NCI-H1092 (cell line): ENCODE results near the gene SYDE1.

Experiments used
- DNase-seq: peaks from one replicate; lab custom pipeline; 2025; lab: John Stamatoyannopoulos, UW

Gene SYDE1

DNA sequence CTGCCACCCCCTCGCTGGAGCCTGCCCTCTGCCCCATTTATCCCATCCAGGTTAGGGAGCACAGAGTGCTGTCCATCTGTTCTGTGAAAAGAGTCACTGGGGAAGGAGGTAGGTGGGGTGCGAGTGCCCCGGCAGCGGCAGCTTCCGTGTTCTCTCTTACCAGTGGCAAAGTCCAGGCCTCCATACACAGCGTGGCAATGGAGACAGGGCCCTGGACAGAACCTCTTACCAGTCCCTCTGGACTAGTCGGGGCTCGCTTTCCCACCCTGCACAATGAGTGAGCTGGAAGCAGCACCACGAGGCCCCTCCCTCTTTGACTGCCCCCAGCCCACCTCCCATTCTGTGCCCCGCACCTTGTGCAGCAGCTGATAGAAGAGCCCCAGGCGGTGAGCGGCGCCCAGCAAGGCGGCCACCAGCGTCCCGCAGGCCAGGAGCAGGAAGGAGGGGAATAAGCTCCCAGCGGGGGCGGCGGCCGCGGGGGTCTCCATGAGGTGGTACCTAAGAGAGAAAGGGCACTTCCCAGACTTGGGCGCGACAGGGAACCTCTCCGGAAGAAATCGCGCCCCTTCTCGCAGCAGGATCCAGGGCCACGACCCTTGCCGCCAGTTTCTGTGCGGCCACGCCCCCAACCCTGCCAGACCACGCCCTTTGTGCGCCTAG is 17.5 kb downstream of the SYDE1 start:
- DNase-seq, result no peak

DNA sequence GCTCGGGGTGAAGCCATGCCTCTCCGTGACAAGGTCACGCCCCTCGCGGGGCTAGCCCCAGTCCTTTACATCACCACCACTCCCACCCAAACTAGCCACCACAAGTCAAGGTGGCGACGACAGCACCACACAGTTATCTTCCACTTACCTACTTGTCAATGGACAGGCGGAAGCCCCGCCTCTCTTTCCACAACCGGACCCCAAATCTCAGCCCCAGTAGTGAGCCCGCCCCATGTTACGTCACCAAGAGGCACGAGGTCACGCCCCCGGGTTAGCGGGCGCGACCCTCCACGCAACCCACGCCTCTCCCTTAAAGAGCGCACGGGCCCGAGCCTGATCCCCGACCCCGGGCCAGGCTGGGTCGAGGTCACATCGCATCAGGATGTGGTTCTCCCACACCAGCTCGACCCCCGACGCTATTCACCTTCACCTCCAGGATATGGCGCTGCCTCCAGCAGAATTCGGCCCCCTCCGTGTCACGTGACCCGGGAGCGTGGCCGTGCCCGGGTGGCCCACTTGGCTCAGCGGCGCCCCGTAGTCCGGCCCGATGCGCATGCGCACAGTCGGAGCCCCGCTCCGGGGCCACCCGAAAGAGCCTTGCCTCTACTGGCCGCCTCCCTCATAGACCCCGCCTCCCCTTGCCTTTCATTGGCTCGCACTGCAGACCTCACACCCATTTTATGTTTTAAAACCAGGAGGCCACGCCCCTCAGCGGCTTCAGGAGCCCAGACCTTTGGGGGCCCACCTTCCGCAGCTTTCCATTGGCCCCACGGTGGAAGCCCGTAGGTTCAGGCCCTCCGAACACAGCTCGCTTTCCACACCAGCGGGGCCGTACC is 18.2 kb downstream of the SYDE1 start:
- DNase-seq, result peak; percentile 99

DNA sequence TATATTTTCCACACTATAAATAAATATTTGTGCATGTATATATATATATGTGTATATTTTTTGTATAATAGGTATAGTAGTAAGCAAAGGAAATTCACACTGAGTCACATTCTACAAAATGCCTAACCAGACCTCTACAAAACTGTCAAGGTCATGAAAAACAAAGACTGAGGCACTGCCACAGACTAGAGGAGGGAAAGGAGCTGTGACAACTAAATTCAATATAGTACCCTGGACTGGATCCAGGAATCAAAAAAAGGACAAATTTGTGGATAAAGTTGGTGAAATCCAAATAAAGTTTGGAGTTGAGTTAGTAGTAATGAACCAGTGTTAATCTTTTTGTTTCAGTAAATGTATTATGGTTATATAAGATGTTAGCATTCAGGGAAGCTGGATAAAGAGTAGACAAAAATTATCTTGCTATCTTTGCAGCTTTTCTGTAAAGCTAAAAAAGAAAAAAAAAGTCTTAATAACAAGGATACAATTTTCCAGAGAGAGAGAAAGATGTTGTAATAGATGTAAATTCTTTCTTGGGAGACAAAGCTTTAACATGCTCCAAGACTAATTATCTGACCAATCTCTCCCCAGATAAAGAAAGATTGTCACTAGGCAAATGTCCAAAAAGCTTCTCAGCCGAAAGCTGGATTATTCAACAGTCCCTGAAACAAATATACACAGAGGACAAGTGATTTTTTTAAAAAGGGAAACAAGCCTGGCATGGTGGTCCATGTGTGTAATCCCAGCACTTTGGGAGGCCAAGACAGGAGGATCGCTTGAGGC is 19.1 kb downstream of the SYDE1 start:
- DNase-seq, result no peak

DNA sequence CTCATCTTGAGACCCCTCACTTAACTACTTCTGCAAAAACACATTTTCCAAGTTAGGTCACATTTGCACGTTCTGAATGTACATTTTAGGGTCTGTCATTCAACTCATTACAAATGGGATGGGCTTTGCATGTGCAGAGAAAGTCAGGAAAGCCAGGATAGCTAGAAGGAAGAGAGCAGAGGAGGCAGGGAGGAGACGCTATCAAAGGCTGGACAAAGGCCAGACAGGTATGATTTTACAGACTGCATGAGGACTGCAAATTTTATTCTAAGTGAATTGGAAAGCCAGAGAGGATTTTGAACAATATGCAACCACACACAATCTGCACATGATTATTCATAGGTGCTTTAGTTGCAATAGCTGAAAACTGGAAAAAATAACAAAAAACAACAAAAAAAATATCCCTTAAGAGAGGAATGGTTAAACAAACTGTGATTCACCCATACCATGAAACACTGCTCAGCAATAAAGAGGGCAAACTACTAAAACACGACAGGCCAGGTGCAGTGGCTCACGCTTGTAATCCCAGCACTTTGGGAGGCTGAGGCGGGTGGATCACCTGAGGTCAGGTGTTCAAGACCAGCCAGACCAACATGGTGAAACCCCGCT is 21.1 kb downstream of the SYDE1 start:
- DNase-seq, result no peak

DNA sequence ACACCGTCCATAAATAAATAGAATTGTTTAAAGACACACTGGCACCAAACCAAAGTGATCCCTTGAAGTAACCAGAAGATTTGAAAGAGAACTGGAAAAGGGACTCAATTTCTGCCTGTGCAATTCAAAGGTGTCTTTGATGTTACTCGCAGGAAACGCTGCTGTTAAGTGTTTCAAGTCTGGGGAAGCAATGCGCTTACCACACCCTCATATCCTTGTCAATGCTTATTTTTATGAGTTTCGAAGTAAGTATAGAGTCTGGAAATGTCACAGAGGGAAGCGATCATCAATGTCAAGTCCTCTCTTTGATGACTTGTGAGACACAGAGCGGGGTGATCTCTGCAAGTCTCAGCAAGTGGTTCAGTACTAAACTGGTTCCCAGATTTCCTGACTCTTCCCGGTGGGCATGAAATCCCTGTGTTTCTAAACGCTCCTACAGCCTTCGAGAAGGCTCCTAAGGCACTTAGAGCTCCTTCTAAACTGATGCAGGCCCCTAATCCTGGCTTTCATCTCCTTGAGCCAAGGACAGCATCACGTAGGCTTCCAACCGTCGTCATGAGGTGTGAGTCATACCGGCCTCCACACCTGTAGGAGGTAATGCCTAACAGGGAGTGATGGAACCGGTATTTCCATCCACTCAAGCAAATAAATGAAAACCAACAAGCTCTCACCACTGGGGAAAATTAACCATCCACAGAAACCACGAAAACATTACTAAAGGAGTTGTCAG is 22.8 kb downstream of the SYDE1 start:
- no peak for DNase-seq

DNA sequence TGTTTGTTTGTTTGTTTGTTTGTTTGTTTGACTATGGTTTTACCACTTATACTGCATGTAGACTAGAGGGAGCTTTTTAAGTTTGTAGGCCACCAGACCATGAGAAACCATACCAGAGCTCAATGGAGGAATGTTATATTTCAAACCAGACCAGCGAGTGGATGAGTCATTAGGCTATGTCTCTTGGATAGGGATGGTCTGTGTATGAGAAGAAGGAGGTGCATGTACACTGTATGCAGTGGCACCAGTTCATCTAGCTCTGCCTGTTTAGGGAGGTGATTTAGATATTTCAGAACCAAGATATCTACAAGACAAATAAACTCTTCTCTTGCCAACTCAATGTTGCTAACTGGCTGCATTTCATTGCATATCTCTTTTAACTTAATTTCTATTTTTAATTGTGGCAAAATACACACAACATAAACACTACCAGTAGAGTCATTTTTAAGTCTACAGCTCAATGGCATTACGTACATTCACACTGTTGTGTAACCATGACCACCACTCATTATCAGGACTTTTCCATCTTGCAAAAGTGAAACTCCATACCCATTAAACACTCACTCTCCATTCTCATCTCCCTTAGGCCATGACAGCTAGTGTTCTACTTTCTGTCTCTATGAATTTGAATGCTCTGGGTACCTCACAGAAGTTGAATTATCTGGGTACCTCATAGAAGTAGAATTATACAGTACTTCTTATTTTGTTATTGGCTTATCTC is 29.2 kb downstream of the SYDE1 start:
- no peak for DNase-seq

DNA sequence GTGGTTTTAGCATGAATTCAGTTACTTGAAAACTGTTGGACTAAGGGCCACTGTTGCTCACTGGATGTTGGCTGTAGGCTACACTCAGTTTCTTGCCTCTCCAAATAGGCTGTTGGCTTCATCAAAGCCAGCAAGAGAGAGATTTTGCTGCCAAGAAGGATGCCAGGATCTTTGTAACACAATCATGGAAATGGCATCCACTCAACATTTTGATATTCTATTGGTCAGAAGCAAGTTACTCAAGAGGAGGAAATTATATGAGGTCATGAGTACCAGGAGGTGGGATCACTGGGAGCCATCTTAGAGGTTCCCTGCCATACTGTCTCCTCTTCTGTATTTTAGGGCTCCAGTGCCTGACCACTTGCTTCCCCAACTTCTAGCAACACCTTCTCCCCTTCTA is 30.6 kb downstream of the SYDE1 start:
- DNase-seq, result no peak

DNA sequence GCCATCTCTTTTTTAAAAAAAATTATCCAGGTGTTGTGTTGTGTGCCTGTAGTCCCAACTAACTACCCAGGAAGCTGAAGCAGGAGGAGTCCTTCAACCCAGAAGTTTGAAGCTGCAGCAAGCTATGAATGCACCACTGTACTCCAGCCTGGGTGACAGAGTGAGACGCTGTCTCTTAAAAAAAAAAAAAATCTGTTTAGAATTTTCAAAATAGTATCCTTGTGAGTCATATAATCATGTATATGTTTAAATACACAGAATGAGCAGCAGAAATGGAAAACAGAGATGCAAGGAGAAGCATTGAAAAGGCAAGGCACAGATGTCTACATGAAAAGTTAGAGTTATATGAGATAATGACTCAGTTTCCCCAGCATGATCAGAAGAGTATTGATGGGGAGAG is 31.2 kb downstream of the SYDE1 start:
- no peak for DNase-seq

DNA sequence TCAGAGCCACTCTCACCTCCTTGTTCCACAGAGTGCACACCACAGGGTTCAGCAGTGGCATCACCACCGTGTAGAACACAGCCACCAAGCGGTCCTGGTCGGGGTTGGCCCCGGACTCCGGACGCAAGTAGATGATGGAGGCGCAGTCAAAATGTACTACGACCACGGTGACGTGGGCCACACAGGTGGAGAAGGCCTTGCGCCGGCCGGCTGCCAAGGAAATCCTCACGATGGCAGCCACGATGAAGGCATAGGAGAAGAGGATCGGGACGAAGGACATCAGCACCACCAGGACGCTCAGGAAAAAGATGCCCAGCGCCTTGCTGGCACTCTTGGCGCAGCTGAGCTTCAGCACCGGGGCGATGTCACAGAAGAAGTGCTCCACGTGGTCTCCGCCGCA is 33.9 kb downstream of the SYDE1 start:
- DNase-seq, result no peak

DNA sequence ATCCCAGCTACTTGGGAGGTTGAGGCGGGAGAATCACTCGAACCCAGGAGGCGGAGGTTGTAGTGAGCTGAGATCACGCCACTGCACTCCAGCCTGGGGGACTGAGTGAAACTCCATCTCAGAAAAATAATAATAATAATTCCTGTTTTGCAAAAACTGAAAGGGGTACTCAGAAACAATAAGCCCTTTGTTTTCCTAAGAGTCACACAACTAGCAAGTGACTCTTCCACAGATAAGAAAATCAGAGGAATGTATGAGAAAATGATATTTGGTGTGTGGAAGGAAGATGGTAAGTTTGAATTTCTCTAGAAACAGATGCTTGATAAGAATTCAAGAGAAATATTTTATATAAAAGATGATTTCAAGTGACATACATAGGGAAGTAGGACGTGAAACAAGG is 35.1 kb downstream of the SYDE1 start:
- no peak for DNase-seq

DNA sequence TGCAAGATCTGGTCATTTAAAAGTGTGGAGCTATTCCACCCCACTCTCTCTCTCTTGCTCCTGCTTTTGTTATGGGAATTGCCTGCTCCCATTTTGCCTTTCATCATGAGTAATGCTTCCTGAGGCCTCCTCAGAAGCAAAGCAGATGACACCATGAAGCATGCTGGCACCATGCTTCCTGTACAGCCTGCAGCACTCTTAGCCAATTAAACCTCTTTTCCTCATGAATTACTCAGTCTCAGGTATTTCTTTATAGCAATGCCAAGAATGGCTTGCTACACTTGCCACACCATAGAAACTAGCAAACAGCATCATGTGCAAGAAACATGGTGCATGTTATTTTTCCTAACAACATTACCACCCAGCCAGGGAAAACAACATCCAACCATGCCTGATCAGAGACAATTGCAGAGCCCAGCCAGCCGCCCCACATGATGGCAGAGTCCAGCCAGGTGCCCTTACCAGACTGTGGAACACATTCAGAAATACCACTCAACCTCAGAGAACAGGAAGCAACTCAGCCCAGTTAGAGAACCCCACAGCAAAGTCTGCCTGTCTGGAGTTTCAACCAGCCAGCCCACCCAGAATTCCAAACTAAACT is 36.9 kb downstream of the SYDE1 start:
- no peak for DNase-seq

DNA sequence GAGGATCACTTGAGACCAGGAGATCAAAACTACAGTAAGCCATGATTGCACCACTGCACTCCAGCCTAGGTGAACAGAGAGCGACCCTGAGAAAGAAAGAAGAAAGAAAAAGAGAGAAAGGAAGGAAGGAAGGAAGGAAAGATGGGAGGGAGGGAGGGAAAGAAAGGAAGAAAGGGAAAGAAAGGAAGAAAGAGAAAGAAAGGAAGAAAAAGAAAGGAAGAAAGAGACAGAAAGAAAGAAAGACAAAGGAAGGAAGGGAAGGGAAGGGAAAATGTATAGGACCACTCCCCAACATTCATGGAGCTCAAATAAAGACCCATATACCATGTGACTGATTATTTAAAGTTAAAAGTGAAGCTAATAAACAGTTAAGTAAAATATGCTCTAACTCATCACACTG is 39.9 kb downstream of the SYDE1 start:
- DNase-seq, result no peak

DNA sequence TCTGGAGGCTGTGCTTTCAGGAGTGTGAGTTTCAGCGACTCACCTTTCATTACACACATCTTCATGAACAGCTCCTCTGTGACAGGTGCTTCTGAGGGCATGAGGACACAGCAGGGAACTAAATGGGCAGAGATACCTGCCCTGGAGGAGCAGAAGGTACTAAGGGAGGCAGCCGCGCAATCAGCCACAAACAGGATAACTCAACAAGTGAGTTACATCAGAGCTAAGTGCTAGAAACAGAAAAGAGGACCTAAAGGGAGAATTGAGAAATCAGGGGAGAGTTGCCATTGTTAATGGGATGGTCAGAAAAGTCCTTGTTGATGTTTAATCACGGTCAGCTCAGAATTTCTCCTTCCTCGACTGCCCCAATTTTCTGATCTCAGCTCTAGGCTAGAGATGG is 42.5 kb downstream of the SYDE1 start:
- DNase-seq, result no peak

DNA sequence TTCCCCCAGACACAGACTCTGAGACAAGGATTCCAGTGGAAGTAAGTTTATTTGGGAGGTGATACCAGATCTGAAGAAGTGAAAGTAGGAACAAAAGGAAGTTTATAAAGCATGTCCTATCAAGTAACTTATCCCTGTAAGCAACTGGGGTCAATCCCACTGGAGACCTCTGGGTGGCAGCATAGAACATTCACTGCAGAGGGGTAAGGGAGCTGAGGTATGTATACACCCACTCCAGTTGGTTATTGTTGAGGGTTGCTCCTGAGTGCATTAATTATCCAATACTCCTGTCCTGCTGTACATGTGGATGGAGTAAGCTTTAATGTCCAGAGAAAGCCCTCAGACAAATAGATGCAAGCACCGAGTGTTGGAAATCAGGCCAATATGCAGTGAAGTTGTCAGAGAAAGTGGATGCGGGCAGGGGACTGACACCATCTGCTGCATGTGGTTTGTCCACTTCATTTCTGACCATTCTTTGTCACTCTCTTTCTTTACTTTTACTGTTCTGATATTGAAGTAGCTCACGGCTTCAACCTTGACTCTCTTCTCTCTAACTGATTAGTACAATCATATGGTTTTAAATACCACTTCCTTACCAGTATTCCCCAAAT is 46.9 kb downstream of the SYDE1 start:
- DNase-seq, result no peak

DNA sequence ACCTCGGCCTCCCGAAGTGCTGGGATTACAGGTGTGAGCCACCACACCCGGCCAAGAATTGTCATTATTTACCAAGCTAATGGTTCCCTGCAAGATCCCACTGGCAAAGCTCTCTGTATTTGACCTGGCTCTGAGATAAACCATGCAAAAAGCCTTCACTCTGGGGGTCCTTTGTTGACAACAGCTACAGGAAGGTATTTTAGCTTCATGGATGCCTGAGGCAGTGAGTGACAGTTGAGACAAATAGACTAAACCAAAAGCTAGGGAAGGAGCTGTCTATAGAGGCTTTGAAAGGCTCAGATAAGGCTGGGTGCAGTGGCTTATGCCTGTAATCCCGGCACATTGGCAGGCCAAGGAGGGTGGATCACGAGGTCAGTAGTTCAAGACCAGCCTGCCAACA is 48.1 kb downstream of the SYDE1 start:
- DNase-seq, result no peak

DNA sequence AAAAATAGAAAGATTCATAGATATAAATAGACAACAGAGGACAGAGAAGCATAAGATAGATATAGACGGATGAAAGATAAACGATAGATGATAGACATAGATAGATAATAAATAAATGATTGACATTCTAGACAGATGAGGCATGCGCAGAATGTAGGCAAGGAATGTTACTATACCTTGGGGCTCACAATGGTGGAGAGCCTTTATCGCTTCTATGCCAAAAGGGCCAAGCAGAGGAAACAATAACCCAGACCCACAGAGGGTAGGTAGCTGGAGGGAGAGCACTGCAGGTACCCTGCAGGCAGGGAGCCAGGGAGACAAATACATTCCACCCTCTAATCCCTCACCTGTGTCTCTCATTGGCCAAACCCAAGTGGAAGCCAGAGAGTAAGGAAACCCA is 49.2 kb downstream of the SYDE1 start:
- DNase-seq, result no peak

DNA sequence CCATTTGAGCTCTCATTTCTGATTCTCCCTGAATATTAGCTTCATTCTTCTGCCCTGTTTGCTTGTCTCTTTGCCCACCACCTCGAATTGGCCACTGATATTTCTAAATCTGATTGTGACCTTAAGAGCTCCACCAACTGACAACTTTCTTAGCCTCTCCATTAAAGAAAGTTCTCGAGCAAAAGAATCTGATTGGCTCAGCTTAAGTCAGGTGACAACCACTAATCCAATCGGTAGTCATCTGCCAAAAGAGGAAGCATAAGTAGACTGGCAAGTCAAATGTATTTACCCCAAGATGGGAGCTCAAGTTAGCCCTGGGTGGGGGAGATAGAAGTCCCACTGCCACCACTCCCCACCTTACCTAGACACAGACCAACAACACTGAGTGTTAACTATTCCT is 52.0 kb downstream of the SYDE1 start:
- no peak for DNase-seq

DNA sequence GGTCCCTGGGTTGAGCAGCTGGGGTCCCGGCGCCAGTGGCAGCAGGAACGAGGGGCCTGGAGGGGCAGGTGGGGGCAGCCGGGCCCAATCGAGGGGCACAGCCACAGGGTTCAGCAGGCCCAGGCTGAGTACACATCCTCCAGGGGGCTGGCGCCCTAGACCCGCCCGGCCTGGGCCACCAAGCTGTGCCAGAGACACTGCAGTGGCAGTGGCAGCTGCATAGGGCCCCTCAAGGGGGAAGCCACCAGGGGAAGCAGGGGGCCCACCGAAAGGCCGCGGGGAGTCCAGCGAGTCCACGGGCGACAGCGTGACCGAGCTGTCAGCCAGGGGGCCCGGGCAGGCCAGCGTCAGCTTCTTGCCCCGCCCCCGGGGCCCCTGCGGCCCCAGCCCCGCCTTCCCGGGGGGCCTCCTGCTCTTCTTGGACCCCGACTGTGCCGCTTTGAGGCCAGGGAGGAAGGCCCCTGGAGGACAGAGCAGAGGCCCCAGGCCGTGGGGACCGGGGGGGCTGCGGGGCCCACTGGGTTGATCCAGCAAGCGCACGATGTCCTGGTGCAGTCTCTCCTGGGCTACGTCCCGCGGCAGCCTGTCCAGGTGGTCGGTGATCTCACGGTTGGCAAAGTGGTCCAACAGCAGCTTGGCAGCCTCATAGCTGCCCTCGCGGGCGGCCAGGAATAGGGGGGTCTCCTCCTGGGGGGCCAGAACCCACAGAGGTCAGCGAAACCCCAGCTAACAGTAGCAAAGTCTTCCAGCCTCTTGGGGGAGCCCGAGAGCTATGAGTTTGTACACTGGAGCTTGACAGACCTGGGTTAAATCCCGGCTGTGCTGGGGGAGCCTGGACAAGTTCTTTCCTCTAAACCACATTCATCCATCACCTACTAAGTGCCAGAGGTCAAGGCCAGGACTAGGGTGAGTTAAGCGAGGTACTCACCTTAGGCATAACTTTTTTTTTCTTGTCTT is 54.1 kb downstream of the SYDE1 start:
- DNase-seq, result no peak
